HG03354 (cell line): ENCODE results near the gene BCL2L1.
A peak's percentile ranks its signal among the peaks of the same experiment; 100 is the strongest.

Experiments used
- ATAC-seq: cut with Tn5 transposase; IDR thresholded peaks from one replicate; pipeline ENCODE4 v1.9.1; 2021; ENCODE audit warnings: mild to moderate bottlenecking; ENCODE audit not compliant: unreplicated experiment, poor library complexity, severe bottlenecking

Gene BCL2L1

GRCh38 chr20:31711179-31712111, 11.2 kb downstream of the BCL2L1 start:
- ATAC-seq: no peak

- no peak for ATAC-seq
Observed at GRCh38 chr20:31710423-31711108, 12.1 kb downstream of the BCL2L1 start.

- ATAC-seq: no peak
Observed at GRCh38 chr20:31709939-31710338, 12.7 kb downstream of the BCL2L1 start.

- no peak for ATAC-seq
Observed at GRCh38 chr20:31708736-31709534, 13.7 kb downstream of the BCL2L1 start.

GRCh38 chr20:31707994-31708735, 14.5 kb downstream of the BCL2L1 start:
- ATAC-seq: no peak

- no peak for ATAC-seq
Observed at GRCh38 chr20:31707258-31707615, 15.4 kb downstream of the BCL2L1 start.

GRCh38 chr20:31706607-31707257, 15.9 kb downstream of the BCL2L1 start:
- ATAC-seq: no peak

GRCh38 chr20:31705598-31706597, 16.8 kb downstream of the BCL2L1 start:
- peak; percentile 92 for ATAC-seq

- no peak for ATAC-seq
Observed at GRCh38 chr20:31705191-31705590, 17.5 kb downstream of the BCL2L1 start.

- ATAC-seq: no peak
Observed at GRCh38 chr20:31704225-31705119, 18.2 kb downstream of the BCL2L1 start.

GRCh38 chr20:31701591-31701990, 21.1 kb downstream of the BCL2L1 start:
- ATAC-seq: no peak

- no peak for ATAC-seq
Observed at GRCh38 chr20:31700747-31701146, 21.9 kb downstream of the BCL2L1 start.

GRCh38 chr20:31699801-31700728, 22.6 kb downstream of the BCL2L1 start:
- no peak for ATAC-seq

GRCh38 chr20:31698803-31699718, 23.6 kb downstream of the BCL2L1 start:
- peak; percentile 91 for ATAC-seq

- ATAC-seq: no peak
Observed at GRCh38 chr20:31698243-31698802, 24.3 kb downstream of the BCL2L1 start.
